ENCODE measurements around the gene UBAC1. TPM values are rescaled to one million over a fixed set of nuclear protein-coding genes. Genes with fewer than 3 reads are reported as not detected.

UBAC1 gene
- total RNA-seq, 6 experiments from 2014 or later, result 15.2 to 27.0 (median 16.5) TPM

DNA sequence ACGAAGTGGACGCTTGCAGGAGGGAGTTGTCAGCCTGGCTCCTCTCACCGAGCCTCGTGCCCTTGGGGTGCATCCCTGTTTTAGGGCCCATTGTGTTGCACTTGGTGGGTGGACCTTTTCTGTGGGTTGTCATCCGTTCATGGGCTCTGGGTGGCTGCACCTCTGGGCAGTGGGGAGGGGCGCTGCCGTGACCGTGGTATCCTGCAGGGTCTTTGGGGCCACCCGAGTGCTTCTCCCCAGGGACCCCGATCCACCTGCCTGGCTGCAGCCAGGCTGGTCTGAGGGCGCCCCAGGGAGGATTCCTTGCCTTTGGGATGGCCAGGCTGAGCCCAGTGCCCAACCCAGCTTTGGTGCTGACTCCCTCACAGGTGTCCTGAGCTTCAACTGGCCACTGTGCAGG, 41.0 kb upstream of the UBAC1 start:
- H3K36me3 ChIP-seq, result no peaks in the 10 kb centered on the region
- no peaks in the 10 kb centered on the region for H3K9me3 ChIP-seq
- intact Hi-C loops (cut with DNase I), result no loop called here
- no peaks in the 10 kb centered on the region for H3K27me3 ChIP-seq
- H3K4me3 ChIP-seq, result no peak overlapping the region
- H3K4me1 ChIP-seq, result no peaks in the 10 kb centered on the region
- DNase-seq, result no peak
- WGBS (ENCODE audit: insufficient coverage, low coverage, low lambda C conversion rate, missing lambda C conversion rate), result 95% methylated on average over 4 of the region's 11 CpGs
- H3K27ac ChIP-seq, result no peak overlapping the region
- no peak for ATAC-seq
- TF ChIP-seq, protein P1, sequence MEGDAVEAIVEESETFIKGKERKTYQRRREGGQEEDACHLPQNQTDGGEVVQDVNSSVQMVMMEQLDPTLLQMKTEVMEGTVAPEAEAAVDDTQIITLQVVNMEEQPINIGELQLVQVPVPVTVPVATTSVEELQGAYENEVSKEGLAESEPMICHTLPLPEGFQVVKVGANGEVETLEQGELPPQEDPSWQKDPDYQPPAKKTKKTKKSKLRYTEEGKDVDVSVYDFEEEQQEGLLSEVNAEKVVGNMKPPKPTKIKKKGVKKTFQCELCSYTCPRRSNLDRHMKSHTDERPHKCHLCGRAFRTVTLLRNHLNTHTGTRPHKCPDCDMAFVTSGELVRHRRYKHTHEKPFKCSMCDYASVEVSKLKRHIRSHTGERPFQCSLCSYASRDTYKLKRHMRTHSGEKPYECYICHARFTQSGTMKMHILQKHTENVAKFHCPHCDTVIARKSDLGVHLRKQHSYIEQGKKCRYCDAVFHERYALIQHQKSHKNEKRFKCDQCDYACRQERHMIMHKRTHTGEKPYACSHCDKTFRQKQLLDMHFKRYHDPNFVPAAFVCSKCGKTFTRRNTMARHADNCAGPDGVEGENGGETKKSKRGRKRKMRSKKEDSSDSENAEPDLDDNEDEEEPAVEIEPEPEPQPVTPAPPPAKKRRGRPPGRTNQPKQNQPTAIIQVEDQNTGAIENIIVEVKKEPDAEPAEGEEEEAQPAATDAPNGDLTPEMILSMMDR (IDR thresholded peaks at IDR 0.05), result no peak
- no peak for TF ChIP-seq POLR2A (IDR thresholded peaks at IDR 0.05)

DNA sequence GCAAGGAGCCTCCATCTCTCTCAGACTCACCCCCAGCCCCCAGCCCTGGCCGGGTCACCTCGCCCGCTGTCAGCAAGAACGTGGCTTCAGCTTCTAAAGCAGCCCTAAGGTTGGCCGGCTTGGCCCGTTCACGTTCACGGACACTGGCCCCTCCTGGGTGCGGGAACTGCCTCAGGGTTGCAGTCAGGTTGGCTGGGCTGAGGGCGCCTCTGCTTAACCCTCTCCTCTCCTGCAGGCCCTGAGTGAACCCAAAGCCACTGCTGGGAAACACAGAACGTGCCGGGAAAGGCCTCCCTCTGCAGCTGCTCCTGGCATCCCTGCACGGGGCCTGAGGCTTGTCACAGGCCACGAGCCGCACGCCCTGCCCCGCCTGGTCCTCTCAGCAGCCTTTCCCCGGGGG, 40.1 kb upstream of the UBAC1 start:
- Histone ChIP-seq H3K4me3 (no peak overlapping the region), H3K9me3 (no peaks in the 10 kb centered on the region), H3K27me3 (no peaks in the 10 kb centered on the region), H3K4me1 (no peaks in the 10 kb centered on the region), H3K27ac (no peak overlapping the region), H3K36me3 (no peaks in the 10 kb centered on the region)
- TF ChIP-seq, protein P1 (IDR thresholded peaks at IDR 0.05), result no peak
- ATAC-seq (no peak), DNase-seq (no peak)
- 47% methylated on average over 10 of the region's 18 CpGs for WGBS (ENCODE audit: insufficient coverage, low coverage, low lambda C conversion rate, missing lambda C conversion rate)
- intact Hi-C loops (cut with DNase I), result no loop called here

DNA sequence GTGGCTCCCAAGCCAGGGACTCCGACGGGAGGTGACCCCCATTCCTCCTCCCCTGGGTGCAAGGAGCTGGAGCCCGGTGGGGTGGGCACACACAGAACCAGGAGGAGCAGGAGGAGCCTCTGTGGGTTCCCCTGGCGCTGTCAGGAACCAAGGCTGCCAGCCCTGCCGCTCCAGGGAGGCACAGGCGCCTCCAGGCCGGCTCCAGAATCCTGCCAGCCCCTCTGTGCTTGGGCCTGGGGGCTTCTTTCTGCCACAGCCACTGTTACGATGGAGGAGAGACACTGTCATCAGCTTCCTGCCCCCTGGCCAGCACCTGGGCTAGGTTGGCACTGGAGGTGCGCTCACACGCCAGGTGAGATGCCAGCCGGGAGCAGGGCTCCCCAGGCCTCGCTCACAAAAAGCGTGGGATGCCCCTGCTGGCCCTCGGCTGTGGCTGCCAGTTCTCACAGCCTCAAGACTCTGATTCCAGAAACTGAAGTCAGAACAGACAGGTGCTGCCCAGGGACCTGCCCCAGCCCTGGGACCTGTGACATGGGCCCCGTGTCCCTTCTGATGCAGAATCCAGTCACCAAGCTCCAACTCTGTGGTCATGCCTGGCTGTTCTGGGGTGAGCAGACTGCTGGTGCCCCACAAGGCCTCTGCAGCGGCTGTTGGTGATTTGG, 37.4 kb upstream of the UBAC1 start:
- no peak for TF ChIP-seq POLR2A (IDR thresholded peaks at IDR 0.05)
- TF ChIP-seq, protein P1 (IDR thresholded peaks at IDR 0.05), result no peak
- intact Hi-C loops (cut with DNase I), result no loop called here
- DNase-seq (no peak), ATAC-seq (no peak)
- Histone ChIP-seq H3K27me3 (no peaks in the 10 kb centered on the region), H3K4me1 (peaks cover 0 to 24% (median 6%) of the 10 kb centered on the region in 4 donors), H3K4me3 (no peak overlapping the region), H3K36me3 (no peaks in the 10 kb centered on the region), H3K9me3 (no peaks in the 10 kb centered on the region), H3K27ac (no peak overlapping the region)
- 93% methylated on average over 3 of the region's 16 CpGs for WGBS (ENCODE audit: insufficient coverage, low coverage, low lambda C conversion rate, missing lambda C conversion rate)

GRCh38 chr9:135998016-135998380, 36.8 kb upstream of the UBAC1 start:
- Histone ChIP-seq H3K4me3 (no peak overlapping the region), H3K27me3 (no peaks in the 10 kb centered on the region), H3K4me1 (peaks cover 0 to 29% (median 11%) of the 10 kb centered on the region in 4 donors), H3K27ac (no peak overlapping the region), H3K36me3 (no peaks in the 10 kb centered on the region), H3K9me3 (no peaks in the 10 kb centered on the region)
- intact Hi-C loops (cut with DNase I), result no loop called here
- ATAC-seq (no peak), DNase-seq (no peak)
- TF ChIP-seq, protein P1 (IDR thresholded peaks at IDR 0.05), result no peak
- TF ChIP-seq POLR2A (IDR thresholded peaks at IDR 0.05), result no peak
- no CpG with 5 or more reads among the region's 10 CpGs for WGBS (ENCODE audit: insufficient coverage, low coverage, low lambda C conversion rate, missing lambda C conversion rate)
